ENCODE data around the gene COPS4.
"Not testable (repeated sequence)": the region's sequence is repeated elsewhere in the genome, so short reads cannot be mapped to it uniquely, and the experiment has no call there.

The COPS4 gene

GRCh38 chr4:83034630-83035494, at the start of gene COPS4:
TSS of gene COPS4 (plus strand) at chr4:83035183. CDS start at chr4:83035225, 42 bp downstream.
- DNase-seq, result peak; percentile 98

GRCh38 chr4:82987519-82987918, 47.5 kb upstream of the COPS4 start:
- DNase-seq, result not testable (repeated sequence)

- DNase-seq, result no peak
Measured at GRCh38 chr4:82988323-82988832, 46.6 kb upstream of the COPS4 start.

GRCh38 chr4:82989575-82990429, 45.2 kb upstream of the COPS4 start:
- no peak for DNase-seq

GRCh38 chr4:82994834-82995233, 40.1 kb upstream of the COPS4 start:
- no peak for DNase-seq

- DNase-seq, result peak; percentile 22
Measured at GRCh38 chr4:82998898-82999297, 36.1 kb upstream of the COPS4 start.

- DNase-seq, result no peak
Measured at GRCh38 chr4:83002329-83002728, 32.7 kb upstream of the COPS4 start.

- not testable (repeated sequence) for DNase-seq
Measured at GRCh38 chr4:83003044-83003791, 31.8 kb upstream of the COPS4 start.

GRCh38 chr4:83009529-83009928, 25.5 kb upstream of the COPS4 start:
- no peak for DNase-seq

GRCh38 chr4:83010111-83010521, 24.9 kb upstream of the COPS4 start:
- DNase-seq, result peak; percentile 49

- peak; percentile 74 for DNase-seq
Measured at GRCh38 chr4:83010522-83011318, 24.3 kb upstream of the COPS4 start, which contains the start of gene LIN54. TSS of gene LIN54 (minus strand) at chr4:83010823. CDS start at chr4:82984844, 25,979 bp downstream.

GRCh38 chr4:83011689-83012199, 23.2 kb upstream of the COPS4 start:
- DNase-seq, result no peak

- DNase-seq, result peak; percentile 59
Measured at GRCh38 chr4:83012200-83012686, 22.7 kb upstream of the COPS4 start.

- peak; percentile 97 for DNase-seq
Measured at GRCh38 chr4:83012687-83013419, 22.1 kb upstream of the COPS4 start.

- DNase-seq, result peak; percentile 43
Measured at GRCh38 chr4:83013420-83013867, 21.5 kb upstream of the COPS4 start.

- DNase-seq, result peak; percentile 15
Measured at GRCh38 chr4:83013902-83014301, 21.1 kb upstream of the COPS4 start.

- no peak for DNase-seq
Measured at GRCh38 chr4:83019794-83020494, 15.0 kb upstream of the COPS4 start.

GRCh38 chr4:83022724-83023450, 12.1 kb upstream of the COPS4 start:
- DNase-seq, result peak; percentile 9

GRCh38 chr4:83023599-83023998, 11.4 kb upstream of the COPS4 start:
- DNase-seq, result not testable (repeated sequence)
